ENCODE measurements around the gene BLTP3A.

- no peak for TF ChIP-seq CTCF (IDR thresholded peaks at IDR 0.05)
- no peak for TF ChIP-seq POLR2A (IDR thresholded peaks at IDR 0.05; ENCODE audit: low read depth)
These were observed 20.2 kb upstream of the BLTP3A start for GRCh38 chr6:34771727-34772126.

All from esophagus muscularis mucosa (tissue), 3 donors.